GM21717 (cell line): ENCODE results near the gene NPIPB8.
"Not testable (repeated sequence)": the region's sequence is repeated elsewhere in the genome, so short reads cannot be mapped to it uniquely, and the experiment has no call there.

Experiments
- ATAC-seq: cut with Tn5 transposase; IDR thresholded peaks from one replicate; pipeline ENCODE4 v1.9.1; 2021; ENCODE audit warnings: mild to moderate bottlenecking, moderate library complexity; ENCODE audit not compliant: unreplicated experiment

The NPIPB8 gene

DNA sequence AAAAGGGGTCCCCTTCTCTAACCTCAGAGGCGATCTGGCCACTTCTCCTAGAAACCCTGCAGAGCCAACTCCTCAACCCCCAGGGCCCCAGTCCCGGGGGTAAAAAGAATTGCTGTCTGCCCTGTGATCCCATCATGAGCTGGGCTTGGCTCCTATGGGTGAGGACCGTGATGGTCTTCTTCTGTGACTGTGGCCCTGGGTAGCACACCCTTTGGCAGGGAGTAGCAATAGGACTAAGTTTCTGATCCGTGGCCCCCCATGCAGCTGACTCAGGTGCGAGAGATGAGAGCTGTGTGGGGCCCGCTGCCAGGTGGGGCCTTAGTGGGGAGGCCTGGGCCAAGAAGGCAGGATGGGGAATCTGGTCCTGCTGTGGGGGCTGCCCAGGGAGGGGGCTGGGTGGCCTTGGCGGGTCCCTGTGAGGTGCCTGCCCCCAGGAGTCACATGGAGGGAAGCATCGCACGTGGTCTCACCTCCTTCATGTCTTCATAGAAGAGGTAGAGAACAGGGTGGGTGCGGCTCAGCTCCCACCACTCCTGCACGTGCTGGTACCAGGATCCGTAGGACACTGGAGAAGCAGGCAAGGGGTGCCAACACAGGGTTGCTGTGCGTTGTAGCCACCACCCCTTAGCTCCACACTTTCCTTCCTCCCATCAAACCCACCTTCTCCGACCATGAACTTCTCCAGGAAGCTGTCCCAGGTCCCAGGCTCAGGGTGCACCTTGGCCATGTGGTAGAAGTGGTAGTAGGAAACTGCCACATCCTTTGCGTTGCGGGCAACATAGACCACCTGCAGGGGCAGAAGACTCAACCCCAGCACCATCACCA, 31.4 kb upstream of the NPIPB8 start:
- ATAC-seq, result no peak

GRCh38 chr16:28607116-28607623, 30.7 kb upstream of the NPIPB8 start:
- ATAC-seq, result no peak

DNA sequence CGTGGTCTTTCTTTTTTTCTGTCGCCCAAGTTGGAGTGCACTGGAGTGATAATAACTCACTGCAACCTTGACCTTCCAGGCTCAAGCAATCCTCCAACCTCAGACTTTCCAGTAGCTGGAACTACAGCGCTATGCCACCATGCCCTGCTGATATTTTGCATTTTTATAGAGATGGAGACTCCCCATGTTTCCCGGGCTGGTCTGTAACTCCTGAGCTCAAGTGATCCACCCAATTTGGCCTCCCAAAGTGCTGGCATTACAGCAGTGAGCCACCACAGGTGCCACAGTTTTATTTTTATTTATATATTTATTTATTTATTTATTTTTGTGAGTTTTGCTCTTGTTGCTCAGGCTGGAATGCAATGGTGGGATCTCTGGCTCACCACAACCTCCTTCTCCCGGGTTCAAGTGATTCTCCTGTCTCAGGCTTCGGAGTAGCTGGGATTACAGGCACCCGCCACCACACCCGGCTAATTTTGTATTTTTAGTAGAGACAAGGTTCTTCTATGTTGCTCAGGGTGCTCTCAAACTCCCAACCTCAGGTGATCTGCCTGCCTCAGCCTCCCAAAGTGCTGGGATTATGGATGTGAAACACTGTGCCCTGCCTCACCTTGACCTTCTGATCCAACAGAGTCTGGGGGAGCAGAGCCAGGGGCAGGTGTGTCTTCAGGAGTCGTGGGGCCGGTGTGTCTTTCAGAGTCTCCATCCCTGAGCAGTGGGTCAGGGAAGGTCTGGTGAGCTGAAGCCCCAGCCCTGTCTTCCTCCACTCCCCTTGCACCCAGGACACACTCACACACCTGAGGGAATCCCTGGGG, 30.0 kb upstream of the NPIPB8 start:
- not testable (repeated sequence) for ATAC-seq

GRCh38 chr16:28608496-28608808, 29.4 kb upstream of the NPIPB8 start:
- ATAC-seq, result not testable (repeated sequence)

DNA sequence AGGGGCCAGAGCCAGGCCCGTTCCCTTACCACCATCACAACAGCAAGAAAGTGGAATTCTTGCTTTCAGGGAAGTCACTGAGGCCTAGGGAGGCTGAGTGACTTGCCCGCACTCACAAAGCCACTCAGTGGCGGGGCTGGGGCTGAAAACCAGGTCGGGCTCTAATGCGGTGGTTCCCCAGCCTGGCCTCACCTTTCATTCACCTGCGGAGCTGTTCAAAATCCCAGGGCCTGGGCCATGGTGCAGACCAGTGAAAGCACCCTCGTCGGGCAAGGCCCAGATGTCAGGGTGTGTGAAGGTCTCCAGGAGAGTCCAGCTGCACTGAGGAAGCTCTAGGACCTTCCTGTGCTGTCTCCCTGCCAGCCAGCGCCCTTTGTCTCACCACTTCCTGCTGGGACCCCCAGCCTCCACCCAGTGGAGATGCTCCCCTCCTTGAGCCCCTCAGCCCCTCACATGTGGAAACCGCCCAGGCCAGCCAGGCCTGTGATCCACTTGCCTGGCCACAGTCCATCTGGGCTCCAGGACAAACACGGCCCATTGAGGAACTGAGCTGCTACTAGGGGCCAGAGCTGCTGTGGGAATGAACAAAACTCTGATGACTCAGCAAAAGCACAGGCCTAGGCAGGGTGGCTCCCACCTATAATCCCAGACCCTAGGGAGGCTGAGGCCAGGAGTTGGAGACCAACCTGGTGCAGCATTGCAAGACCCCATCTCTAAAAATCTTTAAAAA, 28.8 kb upstream of the NPIPB8 start:
- ATAC-seq, result not testable (repeated sequence)

DNA sequence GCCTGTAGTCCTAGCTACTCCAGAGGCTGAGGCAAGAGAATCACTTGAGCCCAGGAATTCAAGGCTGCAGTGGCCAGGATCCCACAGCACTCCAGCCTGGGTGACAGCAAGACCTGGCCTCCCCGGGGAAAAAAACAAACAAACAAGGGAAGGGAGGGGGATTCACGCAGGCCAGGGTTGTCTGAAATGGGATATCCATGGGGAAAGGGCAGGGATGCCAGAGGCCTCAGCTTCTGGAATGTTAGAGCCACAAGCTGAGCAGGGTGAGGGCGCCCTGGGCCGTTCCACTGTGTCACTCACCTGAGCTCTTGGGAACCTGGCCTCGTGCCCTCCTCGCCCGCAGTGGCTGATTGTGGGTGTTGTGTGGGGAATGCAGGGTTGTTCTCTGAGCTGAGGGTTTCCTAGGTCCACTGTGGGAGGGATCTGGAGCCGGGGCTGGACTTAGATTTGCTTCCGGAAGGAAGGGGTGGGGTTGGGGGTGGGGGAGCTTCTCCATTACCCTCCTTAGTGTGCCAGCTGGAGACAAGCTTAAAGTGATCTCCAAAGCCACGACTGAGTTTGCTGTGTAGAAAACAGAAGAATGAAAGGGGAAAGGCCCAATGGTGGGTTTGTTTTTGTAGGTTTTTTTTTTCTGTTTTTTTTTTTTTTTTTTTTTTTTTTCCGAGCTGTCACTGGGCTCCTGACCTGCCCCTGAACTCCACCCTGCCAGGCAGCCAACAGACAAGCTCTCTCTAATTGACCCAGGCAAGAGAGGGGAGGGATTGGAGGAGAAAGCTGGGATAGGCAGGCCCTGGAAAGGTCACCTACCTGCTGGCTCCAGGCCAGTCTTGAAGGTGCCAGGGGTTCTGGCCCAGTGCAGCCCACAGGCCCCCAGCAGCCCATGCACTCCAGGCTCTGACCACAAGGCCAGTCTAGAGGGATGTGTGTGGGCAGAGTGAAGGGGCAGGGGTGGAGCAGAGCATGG, 28.0 kb upstream of the NPIPB8 start, which contains the start of gene SULT1A1:
Gene SULT1A1, minus strand, starts transcription at position 414 of the 964 bp plus-strand sequence. CDS start 1,189 bp downstream, outside the sequence.
- no peak for ATAC-seq

GRCh38 chr16:28610595-28611191, 27.2 kb upstream of the NPIPB8 start:
- no peak for ATAC-seq

DNA sequence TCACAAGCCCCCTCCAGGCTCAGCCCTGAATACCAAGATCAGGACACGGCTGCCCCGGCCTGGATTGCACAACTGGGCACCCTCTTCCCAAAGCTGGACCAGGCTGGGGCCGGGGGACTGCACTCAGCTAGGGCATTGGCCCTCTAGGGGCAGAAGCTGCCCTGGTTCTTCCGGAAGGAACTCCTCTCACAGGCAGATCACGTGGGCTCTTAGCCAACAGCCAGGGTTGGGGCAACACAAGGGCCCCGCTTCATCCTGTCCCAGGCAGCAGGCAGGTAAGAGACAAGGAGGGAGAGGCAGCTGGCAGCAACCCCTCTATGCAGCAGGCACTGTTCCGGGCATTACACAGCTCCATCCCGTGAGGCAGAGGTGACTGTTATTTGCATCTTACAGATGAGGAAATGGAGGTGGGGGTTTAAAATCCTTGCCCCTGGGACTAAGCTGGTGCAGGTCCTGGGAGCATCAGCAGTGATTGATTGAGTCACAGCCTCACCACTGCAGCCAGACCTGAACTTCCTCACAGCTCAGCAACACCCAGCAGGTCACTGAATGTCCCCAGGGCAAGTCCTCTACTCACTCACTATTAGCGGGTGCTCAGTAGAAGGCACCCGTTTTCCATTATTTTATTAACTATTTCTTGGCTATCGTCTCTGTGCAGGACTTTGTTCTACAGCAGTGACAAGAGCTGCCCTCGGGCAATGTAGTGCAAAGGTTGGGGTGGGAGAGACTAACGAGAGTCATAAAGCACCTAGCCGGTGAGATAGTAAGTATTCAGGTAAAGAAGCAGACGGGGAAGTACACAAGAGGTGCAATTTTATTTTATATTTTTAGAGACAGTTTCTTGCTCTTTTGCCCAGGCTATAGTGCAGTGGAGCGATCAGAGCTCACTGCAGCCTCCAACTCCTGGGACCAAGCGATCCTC, 25.2 kb upstream of the NPIPB8 start:
- ATAC-seq, result not testable (repeated sequence)

DNA sequence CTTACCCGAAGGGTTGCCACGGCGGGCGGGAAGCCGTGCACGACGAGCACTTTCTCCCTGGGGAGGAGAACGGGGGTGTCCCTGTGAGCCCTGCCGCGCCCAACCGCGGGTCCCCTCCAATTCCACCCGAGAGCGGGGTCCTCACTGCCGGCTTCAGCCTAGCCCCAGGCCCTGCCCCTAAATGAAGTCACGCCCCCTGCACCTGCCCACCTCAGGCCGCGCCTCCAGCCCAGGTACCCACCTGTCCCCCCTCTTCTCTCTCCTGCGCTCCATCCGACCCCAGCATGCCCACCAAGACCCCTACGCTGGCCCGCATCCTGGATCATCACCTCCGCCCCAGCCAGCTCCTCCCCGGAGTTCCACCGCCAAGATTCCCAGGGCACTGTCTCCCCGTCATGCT, 24.0 kb upstream of the NPIPB8 start:
- not testable (repeated sequence) for ATAC-seq

DNA sequence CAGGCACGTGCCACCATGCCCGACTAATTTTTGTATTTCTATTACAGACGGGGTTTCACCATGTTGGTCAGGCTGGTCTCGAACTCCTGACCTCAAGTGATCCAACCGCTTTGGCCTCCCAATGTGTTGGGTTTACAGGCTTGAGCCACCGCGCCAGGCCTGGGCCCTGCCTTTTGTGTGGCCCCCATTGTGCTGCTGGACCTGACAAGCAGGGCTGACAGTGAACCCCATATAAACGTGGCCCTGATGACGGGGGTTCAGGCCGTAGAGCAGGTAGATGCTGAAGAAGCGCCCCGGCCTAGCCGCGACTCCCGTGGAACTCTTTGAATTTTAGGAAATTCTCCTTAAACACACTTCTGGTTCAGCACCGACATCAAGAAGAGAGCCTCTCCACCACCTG, 23.3 kb upstream of the NPIPB8 start:
- ATAC-seq, result not testable (repeated sequence)

GRCh38 chr16:28615486-28616223, 22.2 kb upstream of the NPIPB8 start:
- ATAC-seq, result not testable (repeated sequence)

DNA sequence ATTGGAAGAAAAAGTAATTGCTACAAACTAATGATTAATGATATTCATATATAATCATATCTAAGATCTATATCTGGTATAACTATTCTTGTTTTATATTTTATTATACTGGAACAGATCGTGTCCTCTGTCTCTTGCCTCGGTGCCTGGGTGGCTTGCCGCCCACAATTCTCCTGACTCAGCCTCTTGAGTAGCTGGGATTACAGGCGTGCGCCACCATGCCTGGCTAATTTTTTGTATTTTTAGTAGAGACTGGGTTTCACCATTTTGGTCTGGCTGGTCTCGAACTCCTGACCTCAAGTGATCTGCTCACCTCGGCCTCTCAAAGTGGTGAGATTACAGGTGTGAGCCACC, 21.7 kb upstream of the NPIPB8 start:
- not testable (repeated sequence) for ATAC-seq

DNA sequence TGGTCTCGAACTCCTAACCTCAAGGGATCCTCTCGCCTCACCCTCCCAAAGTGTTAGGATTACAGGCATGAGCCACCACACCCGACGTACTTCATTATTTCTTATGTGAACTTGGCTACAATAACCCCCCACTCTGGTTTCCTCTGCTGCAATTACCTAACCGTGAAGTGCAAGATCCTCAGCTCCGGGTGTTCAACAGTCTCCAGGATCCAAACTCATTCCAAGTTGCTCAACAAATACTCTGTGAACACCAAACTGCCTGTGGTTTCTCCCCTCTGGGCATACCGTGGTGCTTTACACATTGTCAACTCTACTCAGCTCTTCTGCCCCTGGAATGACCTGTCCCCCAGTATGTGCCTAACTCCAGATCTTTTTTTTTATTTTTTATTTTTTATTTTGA, 21.2 kb upstream of the NPIPB8 start:
- no peak for ATAC-seq

DNA sequence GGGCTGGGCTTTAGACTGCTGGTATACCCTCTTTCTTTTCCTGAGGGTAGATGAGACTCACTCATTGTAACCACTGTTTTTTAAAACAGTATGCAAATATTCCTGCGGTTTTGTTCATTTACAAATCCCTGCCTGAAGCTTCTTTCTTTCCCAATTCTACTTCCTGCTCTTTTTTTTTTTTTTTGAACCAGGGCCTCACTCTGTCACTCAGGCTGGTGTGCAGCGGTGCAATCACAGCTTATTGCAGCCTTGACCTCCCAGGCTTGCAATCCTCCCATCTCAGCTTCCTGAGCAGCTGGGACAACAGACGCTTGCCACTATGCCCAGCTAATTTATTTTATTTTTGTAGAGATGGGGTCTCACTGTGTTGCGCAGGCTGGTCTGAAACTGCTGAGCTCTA, 20.0 kb upstream of the NPIPB8 start:
- no peak for ATAC-seq

- not testable (repeated sequence) for ATAC-seq
Measured at GRCh38 chr16:28620316-28620715, 17.5 kb upstream of the NPIPB8 start.

GRCh38 chr16:28621481-28622155, 16.2 kb upstream of the NPIPB8 start:
- ATAC-seq, result no peak

DNA sequence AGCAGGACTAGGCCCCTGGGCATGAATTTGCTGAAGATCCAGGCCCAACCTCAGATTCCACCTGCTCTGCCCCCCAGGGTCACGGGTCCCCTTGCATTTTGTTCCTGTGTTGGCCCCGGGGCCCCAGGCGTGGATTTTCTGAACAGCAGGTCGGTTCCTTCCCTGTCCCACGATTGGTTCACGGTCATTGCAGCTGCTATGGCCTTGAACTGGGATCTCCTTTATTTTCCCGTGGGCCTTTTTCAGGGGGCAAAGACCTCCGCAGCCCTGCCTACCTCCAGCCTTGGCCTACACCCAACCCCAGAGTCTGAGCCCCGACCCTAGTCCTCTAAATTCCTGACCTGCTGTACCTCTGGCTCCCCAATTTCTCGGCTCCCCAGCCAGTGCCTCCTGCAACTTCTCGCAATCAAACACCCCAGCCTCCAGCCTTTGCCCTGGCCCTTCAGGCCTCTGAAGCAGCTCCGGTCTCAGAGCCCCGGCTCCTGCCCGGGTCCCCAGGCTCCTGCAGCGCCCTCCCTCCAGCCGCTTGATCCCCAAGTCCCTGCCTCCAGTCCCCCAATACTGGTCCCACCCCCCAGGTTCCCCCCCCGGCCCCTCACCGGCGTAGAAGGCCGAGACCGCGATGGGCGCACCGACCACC, 15.2 kb upstream of the NPIPB8 start:
- not testable (repeated sequence) for ATAC-seq
